ENCODE data around the gene ASXL1. TPM values are rescaled to one million over a fixed set of nuclear protein-coding genes. Genes with fewer than 3 reads are reported as not detected.

Gene ASXL1
- total and polyA plus RNA-seq, 10 of the 15 experiments (the other 5 are each of a cell fraction or from before 2014, with no cell fraction given): 11.0 to 87.6 (median 56.8) TPM

GRCh38 chr20:32330555-32330897, 27.6 kb upstream of the ASXL1 start:
- ChIA-PET SMC1A (ENCODE audit: uncharacterized antibody, unreplicated experiment) (no interaction called here), POLR2A (no interaction called here), CTCF (no interaction called here), RAD21 (ENCODE audit: unreplicated experiment) (no interaction called here)
- no peak for FAIRE-seq
- no peak overlapping the region for H3K27ac ChIP-seq (ENCODE audit: control insufficient read depth, insufficient read depth)
- WGBS (ENCODE audit: insufficient coverage, insufficient replicate concordance, low lambda C conversion rate, missing lambda C conversion rate): 96% methylated on average over 1 of the region's 1 CpG
- no peak overlapping the region for H3K4me2 ChIP-seq (ENCODE audit: control insufficient read depth, insufficient read depth)
- BruUV-seq (replicated peaks): no TSS peak
- H3K79me2 ChIP-seq (ENCODE audit: control insufficient read depth, insufficient read depth, low read length): no peaks in the 10 kb centered on the region
- TF ChIP-seq RELB (IDR thresholded peaks at IDR 0.05; ENCODE audit: low read depth) (no peak), CTCF (IDR thresholded peaks at IDR 0.05 in 2 of 3, conservative IDR thresholded peaks at IDR 0.05 in 1 of 3; ENCODE audit: control insufficient read depth in 2 of 3, extremely low read depth in 1 of 3, insufficient read depth in 1 of 3, low read depth in 3 of 3, low read length in 3 of 3) (no peak), GATAD2B (conservative IDR thresholded peaks at IDR 0.05; ENCODE audit: low read depth) (no peak), NBN (IDR thresholded peaks at IDR 0.05) (no peak), E2F4 (IDR thresholded peaks at IDR 0.05; ENCODE audit: low read depth, low read length) (no peak), ETV6 (conservative IDR thresholded peaks at IDR 0.05 in 1 of 2, IDR thresholded peaks at IDR 0.05 in 1 of 2; ENCODE audit: borderline replicate concordance in 1 of 2, low read depth in 1 of 2) (no peak), BHLHE40 (IDR thresholded peaks at IDR 0.05; ENCODE audit: borderline replicate concordance in 1 of 2, low read depth in 2 of 2, low read length in 1 of 2) (no peak), ATF2 (IDR thresholded peaks at IDR 0.05; ENCODE audit: low read length) (no peak), HDGF (IDR thresholded peaks at IDR 0.05) (no peak)
- no peaks in the 10 kb centered on the region for H3K9me3 ChIP-seq (replicated peaks; ENCODE audit: control insufficient read depth, insufficient read depth, low read length)
- ATAC-seq: no peak
- H3K4me3 ChIP-seq: no peak overlapping the region
- in situ Hi-C loops (cut with MboI): no loop called here
- H4K20me1 ChIP-seq (ENCODE audit: control insufficient read depth, insufficient read depth): no peaks in the 10 kb centered on the region
- no peak for DNase-seq (ENCODE audit: low read depth, low spot score)
- peaks cover 10 to 28% of the 10 kb centered on the region in 2 experiments for H3K36me3 ChIP-seq (ENCODE audit: control insufficient read depth in 2 of 2, insufficient read depth in 2 of 2, low read length in 1 of 2)
- no peaks in the 10 kb centered on the region for H3K27me3 ChIP-seq (replicated peaks in 1 of 2; ENCODE audit: control insufficient read depth in 2 of 2, insufficient read depth in 2 of 2, low read length in 1 of 2)
- H2AFZ ChIP-seq (ENCODE audit: control insufficient read depth, low read depth, low read length): no peak overlapping the region
- intact Hi-C loops (cut with micrococcal nuclease; ENCODE audit: unreplicated experiment): loop anchor here (5.0 kb wide), 1 partner anchor 322 kb away; no protein-coding TSS in a partner anchor
- no peak overlapping the region for H3K9ac ChIP-seq (ENCODE audit: control insufficient read depth, insufficient read depth, low read length)
- H3K4me1 ChIP-seq (ENCODE audit: control insufficient read depth, insufficient read depth, low read length): peaks cover 44% of the 10 kb centered on the region
